SK-N-SH treated with all-trans-retinoic acid at 6 μM for 48 hours (cell line): ENCODE data around the gene KIZ.

ENCODE experiments used
- ATAC-seq: fragments of 200-7000 bp; cut with Tn5 transposase; 3 replicates; pipeline ENCODE4 v1.9.1; 2020; ENCODE audit warnings: mild to moderate bottlenecking, moderate library complexity
- ARNTL ChIP-seq: fragments of 450-650 bp; formaldehyde crosslinking; IDR thresholded peaks from 2 replicates; pipeline ENCODE4 v1.5.0; 2020; ENCODE audit warnings: low read depth, mild to moderate bottlenecking, moderate library complexity, borderline replicate concordance
- BACH2 ChIP-seq: fragments of 250-450 bp; sonication (Bioruptor Pico); IDR thresholded peaks from 2 replicates; pipeline ENCODE4 v1.9.0; 2021; ENCODE audit warnings: mild to moderate bottlenecking, borderline replicate concordance
- CSDC2 ChIP-seq: fragments of 250-450 bp; sonication (Bioruptor Pico); IDR thresholded peaks from 2 replicates; pipeline ENCODE4 v1.5.0; 2020; ENCODE audit warnings: mild to moderate bottlenecking, moderate library complexity
- ESRRG ChIP-seq: fragments of 250-450 bp; sonication (Bioruptor Pico); IDR thresholded peaks from 2 replicates; pipeline ENCODE4 v1.6.1; 2021; ENCODE audit warnings: mild to moderate bottlenecking
- OSR1 ChIP-seq: fragments of 250-450 bp; sonication (Bioruptor Pico); IDR thresholded peaks from 2 replicates; pipeline ENCODE4 v1.8.0; 2022; ENCODE audit warnings: moderate library complexity, mild to moderate bottlenecking, inconsistent platforms
- PPARA ChIP-seq: fragments of 250-450 bp; sonication (Bioruptor Pico); IDR thresholded peaks from 2 replicates; pipeline ENCODE4 v1.5.0; 2020; ENCODE audit warnings: mild to moderate bottlenecking, borderline replicate concordance
- RARB ChIP-seq: fragments of 250-450 bp; sonication (Bioruptor Pico); IDR thresholded peaks from 2 replicates; pipeline ENCODE4 v1.8.0; 2021; ENCODE audit warnings: mild to moderate bottlenecking, moderate library complexity
- TCF4 ChIP-seq: fragments of 250-450 bp; sonication (Bioruptor Pico); IDR thresholded peaks from 2 replicates; pipeline ENCODE4 v1.8.0; 2021; ENCODE audit warnings: mild to moderate bottlenecking, moderate library complexity, borderline replicate concordance
- ZC3H10 ChIP-seq: fragments of 250-450 bp; sonication (Bioruptor Pico); IDR thresholded peaks from 2 replicates; pipeline ENCODE4 v1.5.1; 2021; ENCODE audit warnings: mild to moderate bottlenecking, moderate library complexity
- ZFP30 ChIP-seq: fragments of 450-650 bp; formaldehyde crosslinking; IDR thresholded peaks from 2 replicates; pipeline ENCODE4 v1.5.0; 2022; ENCODE audit warnings: mild to moderate bottlenecking, moderate library complexity
- ZNF565 ChIP-seq: fragments of 450-650 bp; formaldehyde crosslinking; conservative IDR thresholded peaks from 2 replicates; pipeline ENCODE4 v1.5.0; 2020; ENCODE audit warnings: low read depth, mild to moderate bottlenecking, moderate library complexity
- ZNF70 ChIP-seq: fragments of 450-650 bp; formaldehyde crosslinking; IDR thresholded peaks from 2 replicates; pipeline ENCODE4 v1.5.0; 2020; ENCODE audit warnings: mild to moderate bottlenecking, moderate library complexity
- TF ChIP-seq, protein P1 (sequence below): fragments of 250-450 bp; sonication (Bioruptor Pico); IDR thresholded peaks from 2 replicates; pipeline ENCODE4 v1.5.0; 2020; ENCODE audit warnings: mild to moderate bottlenecking, moderate library complexity
- TF ChIP-seq, protein P2 (sequence below): fragments of 250-450 bp; sonication (Bioruptor Pico); IDR thresholded peaks from 2 replicates; pipeline ENCODE4 v1.8.0; 2020; ENCODE audit warnings: mild to moderate bottlenecking, moderate library complexity, borderline replicate concordance
- TF ChIP-seq, protein P3 (sequence below): fragments of 250-450 bp; sonication (Bioruptor Pico); IDR thresholded peaks from 2 replicates; pipeline ENCODE4 v1.5.1; 2021; ENCODE audit warnings: mild to moderate bottlenecking, moderate library complexity

The KIZ gene

DNA sequence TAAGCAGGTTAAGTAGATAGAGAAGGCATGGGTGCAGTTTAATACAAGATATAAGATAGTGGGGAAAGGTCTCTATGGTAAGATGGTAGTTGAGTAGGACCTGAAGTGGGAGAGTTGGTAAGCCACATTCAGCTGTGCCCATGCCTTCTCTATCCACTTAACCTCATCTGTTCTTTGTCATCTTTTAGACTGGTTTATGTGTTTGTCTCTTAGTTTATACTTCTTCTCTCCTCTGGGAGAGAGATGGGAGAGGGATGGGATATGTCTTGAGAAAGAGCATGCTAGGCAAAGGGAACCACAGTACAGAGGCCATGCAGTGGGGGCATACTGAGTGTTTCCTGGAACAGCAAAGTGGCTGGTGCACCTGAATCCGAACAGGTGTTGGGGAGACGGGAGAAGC is 46.7 kb downstream of the KIZ start:
- TF ChIP-seq ZFP30 (CRISPR knock-in tag) (no peak), ZNF565 (CRISPR knock-in tag) (no peak)
- TF ChIP-seq, all 23 proteins: peak for 0
- ATAC-seq, result no peak

DNA sequence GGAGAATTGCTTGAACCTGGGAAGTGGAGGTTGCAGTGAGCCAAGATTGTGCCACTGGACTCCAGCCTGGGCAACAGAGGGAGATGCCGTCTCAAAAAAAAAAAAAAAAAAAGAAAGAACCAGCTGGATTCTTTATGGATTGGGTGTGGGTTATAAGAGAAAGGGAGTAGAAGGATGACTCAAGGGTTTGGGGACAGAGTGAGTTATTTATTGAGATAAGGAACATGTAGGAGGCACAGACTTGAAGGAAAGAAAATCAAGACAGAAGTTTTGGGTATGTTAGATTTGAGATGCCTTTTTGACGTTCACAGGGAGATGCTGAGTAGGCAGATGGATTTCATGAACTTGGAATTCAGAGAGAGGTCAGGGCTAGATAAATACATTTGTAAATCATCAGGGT is 47.6 kb downstream of the KIZ start:
- TF ChIP-seq ZC3H10 (CRISPR knock-in tag), result no peak
- no peak for TF ChIP-seq OSR1
- TF ChIP-seq CSDC2, result no peak
- TF ChIP-seq ZFP30 (CRISPR knock-in tag), result no peak
- ATAC-seq, result no peak

DNA sequence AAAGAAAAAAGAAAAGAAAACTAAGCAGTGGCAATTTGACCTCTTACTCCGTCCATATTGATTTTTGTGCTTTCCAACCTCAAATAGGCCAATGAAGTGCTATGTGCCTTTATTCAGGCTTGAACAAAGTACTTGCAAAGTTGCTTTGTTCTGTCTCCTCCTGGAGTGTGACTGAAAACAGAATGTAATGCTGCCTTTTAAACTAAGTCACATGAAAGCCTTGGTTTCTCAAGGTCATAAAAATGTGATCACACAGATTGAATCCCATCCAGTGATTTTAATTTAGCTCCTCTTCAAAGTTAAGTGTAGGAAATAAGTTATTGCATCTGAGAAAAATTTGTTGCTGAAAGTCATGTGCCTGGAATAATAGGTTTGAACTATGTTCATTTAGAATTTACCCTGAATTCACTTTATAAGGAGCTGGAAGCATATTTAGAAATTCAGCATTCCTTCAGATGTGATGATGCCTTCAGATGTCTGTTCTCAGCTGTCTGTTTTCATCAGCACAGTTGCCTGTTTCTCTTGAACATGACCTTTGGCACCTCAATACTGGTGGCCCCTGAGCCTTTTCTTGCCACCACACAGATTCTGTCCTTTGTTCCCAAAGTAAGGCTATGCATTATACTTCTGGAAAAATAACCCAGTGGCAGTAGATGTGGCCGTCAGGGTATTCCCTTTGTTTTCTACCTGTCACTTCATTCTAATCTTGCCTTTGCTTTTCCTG is 48.8 kb downstream of the KIZ start:
- ATAC-seq, result no peak
- TF ChIP-seq OSR1, result no peak
- no peak for TF ChIP-seq CSDC2
- TF ChIP-seq ZFP30 (CRISPR knock-in tag), result no peak
- TF ChIP-seq, protein P1, sequence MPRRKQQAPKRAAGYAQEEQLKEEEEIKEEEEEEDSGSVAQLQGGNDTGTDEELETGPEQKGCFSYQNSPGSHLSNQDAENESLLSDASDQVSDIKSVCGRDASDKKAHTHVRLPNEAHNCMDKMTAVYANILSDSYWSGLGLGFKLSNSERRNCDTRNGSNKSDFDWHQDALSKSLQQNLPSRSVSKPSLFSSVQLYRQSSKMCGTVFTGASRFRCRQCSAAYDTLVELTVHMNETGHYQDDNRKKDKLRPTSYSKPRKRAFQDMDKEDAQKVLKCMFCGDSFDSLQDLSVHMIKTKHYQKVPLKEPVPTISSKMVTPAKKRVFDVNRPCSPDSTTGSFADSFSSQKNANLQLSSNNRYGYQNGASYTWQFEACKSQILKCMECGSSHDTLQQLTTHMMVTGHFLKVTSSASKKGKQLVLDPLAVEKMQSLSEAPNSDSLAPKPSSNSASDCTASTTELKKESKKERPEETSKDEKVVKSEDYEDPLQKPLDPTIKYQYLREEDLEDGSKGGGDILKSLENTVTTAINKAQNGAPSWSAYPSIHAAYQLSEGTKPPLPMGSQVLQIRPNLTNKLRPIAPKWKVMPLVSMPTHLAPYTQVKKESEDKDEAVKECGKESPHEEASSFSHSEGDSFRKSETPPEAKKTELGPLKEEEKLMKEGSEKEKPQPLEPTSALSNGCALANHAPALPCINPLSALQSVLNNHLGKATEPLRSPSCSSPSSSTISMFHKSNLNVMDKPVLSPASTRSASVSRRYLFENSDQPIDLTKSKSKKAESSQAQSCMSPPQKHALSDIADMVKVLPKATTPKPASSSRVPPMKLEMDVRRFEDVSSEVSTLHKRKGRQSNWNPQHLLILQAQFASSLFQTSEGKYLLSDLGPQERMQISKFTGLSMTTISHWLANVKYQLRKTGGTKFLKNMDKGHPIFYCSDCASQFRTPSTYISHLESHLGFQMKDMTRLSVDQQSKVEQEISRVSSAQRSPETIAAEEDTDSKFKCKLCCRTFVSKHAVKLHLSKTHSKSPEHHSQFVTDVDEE (CRISPR knock-in tag), result no peak
- TF ChIP-seq ESRRG (CRISPR knock-in tag), result no peak
- no peak for TF ChIP-seq TCF4 (CRISPR knock-in tag)
- TF ChIP-seq ZNF70 (CRISPR knock-in tag), result no peak
- TF ChIP-seq BACH2 (CRISPR knock-in tag), result no peak
- TF ChIP-seq, all 23 proteins: peak for 0

DNA sequence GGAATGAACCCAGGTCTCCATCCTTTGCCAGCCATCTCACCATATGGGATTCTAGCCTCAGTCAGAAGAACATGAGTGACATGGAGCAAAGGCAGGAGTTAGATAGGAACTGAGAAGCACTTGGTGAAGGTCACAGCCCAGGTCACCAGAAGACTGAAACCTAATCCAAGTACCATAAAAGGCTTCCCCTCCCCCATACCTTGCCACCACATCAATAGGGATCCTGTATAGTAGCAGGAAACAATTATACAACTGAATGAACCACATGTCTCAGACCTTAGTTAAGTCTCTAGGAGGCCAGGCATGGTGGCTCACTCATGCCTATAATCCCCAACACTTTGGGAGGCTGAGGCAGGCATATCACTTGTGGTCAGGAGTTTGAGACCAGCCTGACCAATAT is 49.6 kb downstream of the KIZ start:
- no peak for ATAC-seq
- TF ChIP-seq, protein P1 (CRISPR knock-in tag), result no peak
- TF ChIP-seq BACH2 (CRISPR knock-in tag) (no peak), ZC3H10 (CRISPR knock-in tag) (no peak), PPARA (CRISPR knock-in tag) (no peak), RARB (CRISPR knock-in tag) (no peak)
- TF ChIP-seq, protein P2, sequence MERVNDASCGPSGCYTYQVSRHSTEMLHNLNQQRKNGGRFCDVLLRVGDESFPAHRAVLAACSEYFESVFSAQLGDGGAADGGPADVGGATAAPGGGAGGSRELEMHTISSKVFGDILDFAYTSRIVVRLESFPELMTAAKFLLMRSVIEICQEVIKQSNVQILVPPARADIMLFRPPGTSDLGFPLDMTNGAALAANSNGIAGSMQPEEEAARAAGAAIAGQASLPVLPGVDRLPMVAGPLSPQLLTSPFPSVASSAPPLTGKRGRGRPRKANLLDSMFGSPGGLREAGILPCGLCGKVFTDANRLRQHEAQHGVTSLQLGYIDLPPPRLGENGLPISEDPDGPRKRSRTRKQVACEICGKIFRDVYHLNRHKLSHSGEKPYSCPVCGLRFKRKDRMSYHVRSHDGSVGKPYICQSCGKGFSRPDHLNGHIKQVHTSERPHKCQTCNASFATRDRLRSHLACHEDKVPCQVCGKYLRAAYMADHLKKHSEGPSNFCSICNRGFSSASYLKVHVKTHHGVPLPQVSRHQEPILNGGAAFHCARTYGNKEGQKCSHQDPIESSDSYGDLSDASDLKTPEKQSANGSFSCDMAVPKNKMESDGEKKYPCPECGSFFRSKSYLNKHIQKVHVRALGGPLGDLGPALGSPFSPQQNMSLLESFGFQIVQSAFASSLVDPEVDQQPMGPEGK (CRISPR knock-in tag), result no peak

DNA sequence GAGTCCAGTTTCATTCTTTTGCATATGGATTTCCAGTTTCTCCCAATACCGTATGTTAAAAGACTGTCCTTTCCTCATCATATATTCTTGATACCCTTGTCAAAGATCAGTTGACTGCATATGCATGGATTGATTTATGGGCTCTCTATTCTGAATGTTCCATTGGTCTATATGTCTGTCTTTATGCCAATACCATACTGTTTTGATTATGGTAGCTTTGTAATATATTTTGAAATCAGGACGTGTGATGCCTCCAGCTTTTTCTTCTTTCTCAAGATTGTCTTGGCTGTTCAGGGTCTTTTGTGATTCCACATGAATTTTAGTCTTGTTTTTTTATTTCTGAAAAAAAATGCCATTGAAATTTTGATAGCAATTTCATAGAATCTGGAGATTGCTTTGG is 51.9 kb downstream of the KIZ start:
- no peak for ATAC-seq
- TF ChIP-seq TCF4 (CRISPR knock-in tag), result no peak
- TF ChIP-seq PPARA (CRISPR knock-in tag), result no peak
- TF ChIP-seq, protein P3, sequence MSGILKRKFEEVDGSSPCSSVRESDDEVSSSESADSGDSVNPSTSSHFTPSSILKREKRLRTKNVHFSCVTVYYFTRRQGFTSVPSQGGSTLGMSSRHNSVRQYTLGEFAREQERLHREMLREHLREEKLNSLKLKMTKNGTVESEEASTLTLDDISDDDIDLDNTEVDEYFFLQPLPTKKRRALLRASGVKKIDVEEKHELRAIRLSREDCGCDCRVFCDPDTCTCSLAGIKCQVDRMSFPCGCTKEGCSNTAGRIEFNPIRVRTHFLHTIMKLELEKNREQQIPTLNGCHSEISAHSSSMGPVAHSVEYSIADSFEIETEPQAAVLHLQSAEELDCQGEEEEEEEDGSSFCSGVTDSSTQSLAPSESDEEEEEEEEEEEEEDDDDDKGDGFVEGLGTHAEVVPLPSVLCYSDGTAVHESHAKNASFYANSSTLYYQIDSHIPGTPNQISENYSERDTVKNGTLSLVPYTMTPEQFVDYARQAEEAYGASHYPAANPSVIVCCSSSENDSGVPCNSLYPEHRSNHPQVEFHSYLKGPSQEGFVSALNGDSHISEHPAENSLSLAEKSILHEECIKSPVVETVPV (CRISPR knock-in tag), result no peak
- TF ChIP-seq ESRRG (CRISPR knock-in tag), result no peak
- TF ChIP-seq ARNTL (CRISPR knock-in tag), result no peak
- TF ChIP-seq, protein P1 (CRISPR knock-in tag), result no peak
- no peak for TF ChIP-seq ZFP30 (CRISPR knock-in tag)
- no peak for TF ChIP-seq OSR1
- no peak for TF ChIP-seq CSDC2
